HT-29 (cell line): ENCODE data around the gene ATP2B3. TPM values are rescaled to one million over a fixed set of nuclear protein-coding genes. Genes with fewer than 3 reads are reported as not detected.

Experiments
- DNase-seq: peaks from one replicate; pipeline ENCODE4 v3.0.0-alpha.2; 2015; ENCODE audit warnings: low spot score
- total RNA-seq: library from RNA; depleted of rRNA; stranded (reverse); fragments of >200 nt; shearing (Covaris generic); gene quantifications from 2 replicates; pipeline ENCODE4 v1.2.3, GENCODE V29; 2014

Gene ATP2B3
- total RNA-seq, 1 experiment from 2014 or later: not detected

DNA sequence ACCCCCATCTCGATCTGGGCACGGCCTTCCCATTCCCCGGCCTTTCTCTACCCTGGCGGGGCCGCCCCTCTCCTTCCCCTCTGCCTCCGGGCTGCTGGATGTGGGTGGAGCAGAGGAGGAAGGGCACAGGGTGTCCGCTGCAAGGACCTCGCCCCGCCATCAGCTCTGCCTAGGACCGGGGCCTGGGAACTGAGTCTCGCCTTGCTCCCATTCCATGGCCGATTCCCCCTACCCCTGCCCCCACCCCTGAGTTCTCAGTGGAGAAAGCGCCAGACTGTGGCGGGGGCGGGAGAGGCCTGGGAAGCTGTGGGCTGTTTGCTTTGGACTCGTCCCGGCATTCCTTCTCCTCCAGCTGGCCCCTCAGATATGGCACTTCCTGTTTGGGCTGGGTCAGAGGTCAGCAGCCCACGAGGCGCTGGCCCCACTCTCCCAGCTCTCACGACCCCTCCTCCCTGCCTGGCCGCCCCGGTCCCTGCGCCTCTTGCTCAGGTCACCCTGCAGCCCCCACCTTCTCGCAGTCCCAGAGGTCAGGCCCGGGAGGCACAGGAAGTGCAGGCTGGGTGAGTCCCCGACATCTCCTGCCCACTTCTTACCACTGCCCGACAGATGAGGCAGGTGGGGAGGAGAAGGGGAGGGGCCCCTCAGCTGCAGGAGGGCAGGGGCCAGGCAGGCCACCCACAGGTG lies 29.1 kb upstream of the ATP2B3 start:
- peak; percentile 56 for DNase-seq

DNA sequence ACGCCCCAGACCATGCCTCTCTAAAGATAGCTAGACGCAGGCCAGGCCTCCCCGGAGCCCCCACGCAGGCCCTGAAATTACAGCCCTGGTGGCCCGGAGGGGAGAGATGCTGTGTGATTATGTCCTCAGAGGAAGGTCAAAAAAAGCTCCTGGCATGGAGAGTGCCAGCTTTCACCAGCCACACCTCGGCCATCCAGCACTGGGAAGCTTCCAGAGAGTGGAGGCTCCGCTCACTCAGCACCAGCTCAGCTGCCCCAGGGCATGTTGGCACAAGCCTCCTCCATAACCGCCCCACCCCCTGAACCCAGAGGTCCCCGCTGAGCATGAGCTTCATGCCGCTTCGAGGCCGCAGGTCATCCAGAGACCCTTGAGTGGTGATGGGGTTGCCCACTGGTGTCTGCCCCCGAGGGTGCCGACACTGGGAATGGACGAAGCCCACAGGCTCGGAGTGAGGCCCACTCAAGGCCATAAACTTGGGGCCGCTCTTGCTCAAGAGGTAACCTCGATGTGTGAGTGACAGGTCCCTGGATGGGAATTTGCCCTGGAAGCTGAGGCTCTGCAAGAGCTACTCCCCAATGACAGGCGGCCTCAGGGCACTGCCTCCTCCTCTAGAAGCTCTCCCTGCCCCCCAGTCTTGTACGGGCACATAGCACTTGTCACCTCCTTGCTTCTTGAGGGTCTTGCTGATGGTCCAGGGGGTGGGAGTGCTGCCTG lies 27.1 kb upstream of the ATP2B3 start:
- no peak for DNase-seq

DNA sequence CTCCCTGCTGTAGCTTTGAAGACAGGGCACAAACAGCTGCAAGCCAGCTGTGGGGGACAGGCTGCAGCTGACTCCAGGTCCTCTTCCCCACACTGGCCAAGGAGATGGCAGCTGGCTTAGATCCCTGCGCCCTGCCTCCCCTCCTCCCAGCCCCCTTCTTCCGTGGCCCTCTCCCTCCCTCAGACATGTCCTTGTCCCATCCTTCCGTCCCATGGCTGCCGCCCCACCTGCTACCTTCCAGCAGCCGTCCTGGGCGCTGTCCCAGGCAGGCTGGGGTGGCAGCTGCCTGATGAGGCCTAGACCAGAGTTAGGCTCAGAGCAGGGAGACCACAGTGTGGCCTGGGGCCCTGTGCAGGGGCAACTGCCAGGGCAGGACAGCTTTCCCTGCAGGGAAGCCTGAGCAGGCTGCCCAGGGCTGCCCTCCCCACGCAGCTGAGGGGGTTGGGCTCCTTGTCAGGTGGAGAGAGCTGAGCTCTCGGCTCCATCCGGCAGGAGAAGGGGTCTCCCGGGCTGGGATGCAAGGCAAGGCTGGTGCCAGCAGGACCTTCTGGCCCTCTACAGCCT lies 26.0 kb upstream of the ATP2B3 start:
- DNase-seq: no peak

- DNase-seq: no peak
These were observed 25.5 kb upstream of the ATP2B3 start for GRCh38 chrX:153491918-153492317.

DNA sequence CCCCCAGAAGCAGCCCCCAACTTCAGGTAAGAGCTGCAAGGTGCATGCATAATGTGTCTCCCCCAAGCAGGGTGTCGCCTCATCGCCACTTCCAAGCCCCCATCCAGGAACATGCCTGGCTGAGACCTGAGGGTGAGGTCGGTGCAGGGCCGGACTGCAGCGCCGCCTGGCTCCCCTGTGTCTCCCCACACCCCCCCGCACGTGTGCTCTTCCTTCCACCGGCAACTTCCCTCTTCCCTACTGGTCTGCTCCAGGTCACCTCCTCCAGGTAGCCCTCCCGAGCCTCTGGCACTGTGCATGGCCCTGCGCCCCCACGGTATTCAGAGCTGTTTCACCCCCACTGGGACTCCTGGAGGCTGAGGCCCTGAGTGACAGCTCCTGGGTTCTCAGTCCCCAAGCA lies 24.9 kb upstream of the ATP2B3 start:
- no peak for DNase-seq

DNA sequence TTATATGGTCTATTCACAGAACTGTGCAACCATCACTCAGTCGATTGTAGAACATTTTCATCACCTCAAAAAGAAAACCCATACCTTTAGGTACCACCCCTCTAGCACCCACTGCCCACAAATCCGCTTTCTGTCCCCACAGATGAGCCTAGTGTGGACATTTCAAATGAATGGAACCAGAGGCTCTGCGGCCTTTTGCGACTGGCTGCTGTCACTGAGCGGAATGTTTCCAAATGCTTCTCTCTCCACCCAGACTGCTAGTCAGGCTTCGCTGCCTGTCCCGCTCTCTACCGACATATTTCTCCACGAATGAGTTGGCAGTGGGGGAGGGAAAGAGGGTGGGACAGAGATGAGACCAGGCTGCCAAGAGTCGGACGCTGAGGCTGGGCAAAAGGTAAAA lies 24.4 kb upstream of the ATP2B3 start:
- DNase-seq: no peak

DNA sequence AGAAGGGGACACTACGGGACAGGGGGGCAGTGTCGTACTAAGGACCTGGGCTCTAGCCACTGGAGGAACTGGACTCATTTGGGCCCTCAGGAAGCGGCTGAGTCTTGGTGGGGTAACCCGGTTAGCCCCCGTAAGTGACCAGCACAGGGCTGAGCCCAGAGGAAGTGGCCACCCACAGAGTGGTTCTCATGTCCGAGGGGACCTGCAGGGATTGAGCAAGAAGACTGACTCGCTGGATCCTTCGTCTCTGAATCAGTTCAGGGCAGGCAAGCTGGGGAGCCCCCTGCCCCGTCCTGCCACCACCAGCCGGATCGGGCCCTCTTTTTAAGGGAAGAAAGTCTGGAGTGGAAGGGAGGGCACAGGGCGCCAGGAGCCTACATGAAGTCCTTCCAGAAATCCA lies 23.4 kb upstream of the ATP2B3 start:
- no peak for DNase-seq

- DNase-seq: no peak
These were observed 22.7 kb upstream of the ATP2B3 start, which contains the start of gene BGN for GRCh38 chrX:153494541-153495361. BGN (plus strand) TSS chrX:153494980; CDS start chrX:153504632, 9,652 bp downstream.

DNA sequence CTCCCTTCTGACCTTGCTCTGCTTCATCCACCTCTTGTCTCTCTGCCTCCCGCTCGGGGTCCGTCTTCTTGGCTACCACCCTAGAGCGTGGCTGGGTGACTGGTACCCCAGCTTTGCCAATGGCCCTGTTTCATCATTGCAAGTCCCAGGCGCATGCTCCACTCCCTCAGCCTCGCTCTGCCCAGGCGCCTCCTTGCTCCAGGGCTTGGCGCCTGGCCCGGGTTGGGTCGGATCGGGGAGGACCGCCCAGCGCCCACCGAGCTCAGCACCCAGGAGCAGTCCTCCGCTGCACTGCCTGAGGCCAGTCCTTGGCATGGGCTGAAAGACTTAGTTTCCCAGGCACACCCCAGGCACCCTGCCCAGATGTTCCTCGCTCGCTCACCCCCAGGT lies 22.1 kb upstream of the ATP2B3 start:
- DNase-seq: no peak

DNA sequence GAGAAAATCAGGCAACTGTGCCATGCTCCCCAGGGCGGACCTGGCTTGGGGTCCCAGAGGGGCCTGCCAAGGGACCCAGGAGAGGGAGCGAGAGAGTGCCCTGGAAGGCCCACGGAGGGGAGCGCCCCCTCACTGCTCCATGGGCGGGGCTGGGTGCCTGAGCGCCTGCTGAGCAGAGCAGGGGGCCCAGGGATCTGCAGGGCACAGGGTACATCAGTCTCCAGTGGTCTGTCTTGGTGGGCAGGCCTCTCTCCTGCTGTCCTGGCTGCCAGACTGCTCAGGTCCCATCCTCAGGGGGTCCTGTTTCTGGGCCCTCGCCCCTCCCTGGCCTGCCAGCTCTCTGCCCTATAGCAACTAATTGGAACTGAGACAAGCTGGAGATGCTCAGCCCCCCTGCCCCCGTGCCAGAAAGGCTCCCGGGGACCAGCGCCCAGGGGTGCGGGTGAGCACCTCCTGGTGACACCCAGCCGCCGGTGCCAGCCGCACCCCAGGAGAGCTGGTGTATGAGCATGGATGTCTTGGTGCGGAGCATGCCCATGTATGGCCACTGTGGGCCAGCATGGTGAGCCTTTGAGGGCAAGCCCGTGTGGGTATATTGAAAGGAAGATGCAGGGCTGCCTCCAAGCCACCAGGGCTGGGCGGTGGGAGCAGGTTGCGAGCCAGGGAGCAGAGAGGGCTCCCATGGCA lies 21.4 kb upstream of the ATP2B3 start:
- no peak for DNase-seq

- DNase-seq: no peak
These were observed 20.9 kb upstream of the ATP2B3 start for GRCh38 chrX:153496590-153496959.

DNA sequence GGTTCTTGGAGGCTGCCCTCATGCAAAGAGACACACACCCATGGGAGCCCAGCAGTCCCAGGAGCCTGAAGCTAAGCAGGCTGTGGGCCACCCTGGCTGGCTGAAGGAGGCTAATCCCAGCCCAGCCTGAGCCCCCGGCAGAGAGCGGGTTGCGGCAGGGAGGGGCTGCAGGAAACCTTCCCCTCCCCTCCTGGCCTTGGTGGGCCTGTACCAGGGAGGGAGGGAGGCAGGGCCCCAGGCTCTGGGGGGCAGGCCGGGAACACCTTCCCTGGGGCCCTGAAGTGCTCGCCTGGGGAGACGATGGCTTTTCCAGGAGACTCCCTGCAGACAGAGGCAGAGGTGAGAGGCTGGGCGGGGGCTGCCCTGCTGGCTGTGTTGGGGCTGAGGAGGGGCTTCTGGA lies 19.0 kb upstream of the ATP2B3 start:
- DNase-seq: no peak

GRCh38 chrX:153499341-153499740 lies 18.1 kb upstream of the ATP2B3 start:
- DNase-seq: peak; percentile 25

GRCh38 chrX:153499876-153500275 lies 17.6 kb upstream of the ATP2B3 start:
- DNase-seq: no peak

DNA sequence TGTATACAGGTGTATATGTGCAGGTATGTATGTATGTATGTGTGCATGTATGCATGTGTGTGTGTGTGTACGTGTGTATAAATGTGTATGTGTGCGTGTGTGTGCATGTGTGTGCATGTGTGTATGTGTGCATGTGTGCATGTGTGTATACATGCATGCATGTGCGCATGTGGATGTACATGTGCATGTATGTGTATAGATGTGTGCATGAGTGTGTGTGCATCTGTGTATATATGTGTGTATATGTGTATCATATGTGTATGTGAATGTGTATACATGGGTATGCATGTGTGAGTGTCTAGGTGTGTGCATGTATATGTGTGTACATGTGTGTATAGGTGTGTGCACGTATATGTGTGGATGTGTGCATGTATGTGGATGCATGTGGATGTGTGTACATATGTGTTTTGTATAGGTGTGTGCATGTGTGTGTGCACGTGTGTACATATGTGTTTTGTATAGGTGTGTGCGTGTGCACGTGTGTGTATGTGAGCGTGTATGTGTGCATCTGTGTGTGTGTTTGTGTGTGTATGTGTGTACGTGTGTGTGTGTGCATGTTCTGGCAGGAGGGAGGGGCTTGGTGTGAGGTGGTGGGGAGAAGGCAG lies 16.7 kb upstream of the ATP2B3 start:
- no peak for DNase-seq

- no peak for DNase-seq
These were observed 15.9 kb upstream of the ATP2B3 start for GRCh38 chrX:153501530-153501929.

DNA sequence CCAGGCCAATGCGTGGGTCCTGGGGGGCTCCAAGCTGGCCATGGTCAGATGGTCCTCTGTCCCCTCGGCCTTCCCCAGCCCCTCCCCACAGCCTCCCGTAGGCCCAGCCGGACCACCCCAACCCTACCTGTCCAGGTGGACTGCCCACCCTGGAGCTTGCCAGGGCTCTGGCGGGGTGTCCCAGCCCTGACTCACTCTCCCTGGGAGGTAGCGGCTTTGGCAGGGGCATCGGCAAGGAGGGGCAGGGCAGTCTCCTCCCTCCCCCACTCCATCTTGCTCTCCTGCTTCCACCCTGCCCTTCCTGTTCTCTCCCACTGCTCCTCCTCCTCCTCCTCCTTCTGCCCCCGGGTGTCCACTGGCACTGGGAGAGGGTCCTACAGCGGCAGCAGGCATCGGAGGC lies 15.3 kb upstream of the ATP2B3 start:
- no peak for DNase-seq

GRCh38 chrX:153502796-153503195 lies 14.6 kb upstream of the ATP2B3 start:
- DNase-seq: no peak

- DNase-seq: peak; percentile 51
These were observed 12.9 kb upstream of the ATP2B3 start for GRCh38 chrX:153504445-153505016.

- DNase-seq: no peak
These were observed 12.1 kb upstream of the ATP2B3 start for GRCh38 chrX:153505361-153505760.
